Neural cell (in vitro differentiated cells): ENCODE data around the gene FBN1.

ENCODE experiments used
- CTCF ChIP-seq: fragments of 450-650 bp; IDR thresholded peaks from 2 replicates; pipeline ENCODE4 v1.5.1; 2014; ENCODE audit warnings: antibody characterized with exemption, mild to moderate bottlenecking, moderate library complexity; ENCODE audit not compliant: poor library complexity, severe bottlenecking
- EP300 ChIP-seq: fragments of 450-650 bp; conservative IDR thresholded peaks from 2 replicates; pipeline ENCODE4 v1.6.1; 2014; ENCODE audit warnings: antibody characterized with exemption, mild to moderate bottlenecking, moderate library complexity; ENCODE audit not compliant: poor library complexity, severe bottlenecking
- EZH2 ChIP-seq: fragments of 200-600, 300-800 bp; shearing (Covaris generic), sonication (generic); IDR thresholded peaks from 2 replicates; pipeline ENCODE4 v1.6.1; 2014; ENCODE audit warnings: antibody characterized with exemption, low read length, borderline replicate concordance, mild to moderate bottlenecking; ENCODE audit not compliant: insufficient read depth, poor library complexity, severe bottlenecking
- MXI1 ChIP-seq: fragments of 450-650 bp; conservative IDR thresholded peaks from 2 replicates; pipeline ENCODE4 v1.6.1; 2014; ENCODE audit warnings: antibody characterized with exemption, mild to moderate bottlenecking; ENCODE audit not compliant: poor library complexity, severe bottlenecking
- RAD21 ChIP-seq: fragments of 450-650 bp; conservative IDR thresholded peaks from 2 replicates; pipeline ENCODE4 v1.6.1; 2014; ENCODE audit warnings: antibody characterized with exemption, mild to moderate bottlenecking, moderate library complexity
- TAF1 ChIP-seq: IDR thresholded peaks from 2 replicates; pipeline ENCODE4 v1.6.1; 2012; ENCODE audit warnings: low read depth

- TF ChIP-seq EP300 (no peak), EZH2 (no peak), CTCF (no peak), MXI1 (no peak), RAD21 (no peak), TAF1 (no peak)
These were observed 36.0 kb downstream of the FBN1 start for GRCh38 chr15:48609486-48609885.
